Measurements from ENCODE around the gene PCK1. TPM values are rescaled to one million over a fixed set of nuclear protein-coding genes. Genes with fewer than 3 reads are reported as not detected.
A peak's percentile ranks its signal among the peaks of the same experiment; 100 is the strongest.

The PCK1 gene
- total and polyA plus RNA-seq, 2 donors from 2014 or later, result 29.7 to 551 TPM

- no peaks in the 10 kb centered on the region for H3K9me3 ChIP-seq (ENCODE audit: control insufficient read depth in 2 of 3, insufficient read depth in 1 of 3, low read length in 3 of 3)
- intact Hi-C loops (cut with DNase I), result no loop called here
- TF ChIP-seq, protein P1, sequence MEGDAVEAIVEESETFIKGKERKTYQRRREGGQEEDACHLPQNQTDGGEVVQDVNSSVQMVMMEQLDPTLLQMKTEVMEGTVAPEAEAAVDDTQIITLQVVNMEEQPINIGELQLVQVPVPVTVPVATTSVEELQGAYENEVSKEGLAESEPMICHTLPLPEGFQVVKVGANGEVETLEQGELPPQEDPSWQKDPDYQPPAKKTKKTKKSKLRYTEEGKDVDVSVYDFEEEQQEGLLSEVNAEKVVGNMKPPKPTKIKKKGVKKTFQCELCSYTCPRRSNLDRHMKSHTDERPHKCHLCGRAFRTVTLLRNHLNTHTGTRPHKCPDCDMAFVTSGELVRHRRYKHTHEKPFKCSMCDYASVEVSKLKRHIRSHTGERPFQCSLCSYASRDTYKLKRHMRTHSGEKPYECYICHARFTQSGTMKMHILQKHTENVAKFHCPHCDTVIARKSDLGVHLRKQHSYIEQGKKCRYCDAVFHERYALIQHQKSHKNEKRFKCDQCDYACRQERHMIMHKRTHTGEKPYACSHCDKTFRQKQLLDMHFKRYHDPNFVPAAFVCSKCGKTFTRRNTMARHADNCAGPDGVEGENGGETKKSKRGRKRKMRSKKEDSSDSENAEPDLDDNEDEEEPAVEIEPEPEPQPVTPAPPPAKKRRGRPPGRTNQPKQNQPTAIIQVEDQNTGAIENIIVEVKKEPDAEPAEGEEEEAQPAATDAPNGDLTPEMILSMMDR (IDR thresholded peaks at IDR 0.05; ENCODE audit: borderline replicate concordance, extremely low read depth, insufficient read depth), result no peak
- no peaks in the 10 kb centered on the region for H3K36me3 ChIP-seq (ENCODE audit: control insufficient read depth in 2 of 3, insufficient read depth in 3 of 3, low read length in 3 of 3)
- H3K27me3 ChIP-seq (ENCODE audit: control insufficient read depth, insufficient read depth, low read length), result no peaks in the 10 kb centered on the region
- peaks cover 0 to 21% (median 3%) of the 10 kb centered on the region in 3 donors for H3K4me1 ChIP-seq (ENCODE audit: control insufficient read depth in 2 of 3, insufficient read depth in 2 of 3, low read depth in 1 of 3, low read length in 3 of 3)
- DNase-seq (peak in 2 of 5 donors; percentile 75 to 85), FAIRE-seq (no peak)
- H3K27ac ChIP-seq (ENCODE audit: low read depth in 2 of 2, low read length in 2 of 2), result no peak overlapping the region
- H3K4me3 ChIP-seq (ENCODE audit: low read length in 3 of 3), result no peak overlapping the region
- H3K9ac ChIP-seq (ENCODE audit: low read length in 3 of 3), result no peak overlapping the region
Observed at GRCh38 chr20:57548177-57549058, 12.5 kb upstream of the PCK1 start.

- FAIRE-seq (no peak), DNase-seq (no peak)
- Histone ChIP-seq H3K27ac (ENCODE audit: low read depth in 2 of 2, low read length in 2 of 2) (no peak overlapping the region), H3K9ac (ENCODE audit: low read length in 3 of 3) (no peak overlapping the region), H3K36me3 (ENCODE audit: control insufficient read depth in 2 of 3, insufficient read depth in 3 of 3, low read length in 3 of 3) (no peaks in the 10 kb centered on the region), H3K4me1 (ENCODE audit: control insufficient read depth in 2 of 3, insufficient read depth in 2 of 3, low read depth in 1 of 3, low read length in 3 of 3) (peaks cover 0 to 3% (median 0%) of the 10 kb centered on the region in 3 donors), H3K9me3 (ENCODE audit: control insufficient read depth in 2 of 3, insufficient read depth in 1 of 3, low read length in 3 of 3) (no peaks in the 10 kb centered on the region), H3K4me3 (ENCODE audit: low read length in 3 of 3) (no peak overlapping the region), H3K27me3 (ENCODE audit: control insufficient read depth, insufficient read depth, low read length) (no peaks in the 10 kb centered on the region)
- intact Hi-C loops (cut with DNase I), result no loop called here
- TF ChIP-seq, protein P1 (IDR thresholded peaks at IDR 0.05; ENCODE audit: borderline replicate concordance, extremely low read depth, insufficient read depth), result no peak
Observed at GRCh38 chr20:57552471-57552870, 8.4 kb upstream of the PCK1 start.

DNA sequence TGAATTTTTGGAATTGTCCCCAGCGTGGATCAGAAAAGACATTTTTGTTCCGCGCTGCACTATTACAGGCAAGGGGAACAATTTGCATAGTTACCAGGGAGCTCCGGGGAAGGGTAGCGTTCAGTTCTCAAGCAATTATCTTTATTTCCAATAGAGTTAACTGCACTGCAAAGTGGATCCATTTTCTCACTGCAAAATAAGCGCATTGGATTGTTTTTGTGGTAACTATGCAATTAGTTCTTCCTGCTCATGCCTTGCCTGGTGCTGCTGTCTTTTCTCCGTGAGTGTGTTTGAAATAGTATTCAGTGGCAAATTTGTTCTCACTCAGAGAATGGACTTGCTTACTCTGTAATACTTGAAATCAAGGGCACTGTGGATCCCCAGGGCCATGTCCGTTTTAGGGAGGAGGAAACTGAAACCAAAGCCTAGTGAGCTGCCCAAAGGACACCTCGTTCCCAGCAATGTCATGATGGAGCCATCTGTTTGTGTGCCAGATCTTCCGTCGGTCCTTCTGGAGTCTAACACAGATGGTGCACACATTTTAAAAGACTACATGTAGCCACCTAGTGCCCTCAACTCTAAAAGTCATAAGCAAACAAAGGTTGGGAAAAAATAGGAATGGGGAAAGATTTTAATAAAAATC, 7.4 kb upstream of the PCK1 start:
- no peak overlapping the region for H3K4me3 ChIP-seq (ENCODE audit: low read length in 3 of 3)
- H3K9me3 ChIP-seq (ENCODE audit: control insufficient read depth in 2 of 3, insufficient read depth in 1 of 3, low read length in 3 of 3), result no peaks in the 10 kb centered on the region
- FAIRE-seq (no peak), DNase-seq (no peak)
- no peaks in the 10 kb centered on the region for H3K27me3 ChIP-seq (ENCODE audit: control insufficient read depth, insufficient read depth, low read length)
- no peak overlapping the region for H3K27ac ChIP-seq (ENCODE audit: low read depth in 2 of 2, low read length in 2 of 2)
- H3K36me3 ChIP-seq (ENCODE audit: control insufficient read depth in 2 of 3, insufficient read depth in 3 of 3, low read length in 3 of 3), result no peaks in the 10 kb centered on the region
- peaks cover 0 to 2% (median 0%) of the 10 kb centered on the region in 3 donors for H3K4me1 ChIP-seq (ENCODE audit: control insufficient read depth in 2 of 3, insufficient read depth in 2 of 3, low read depth in 1 of 3, low read length in 3 of 3)
- intact Hi-C loops (cut with DNase I), result no loop called here
- TF ChIP-seq, protein P1 (IDR thresholded peaks at IDR 0.05; ENCODE audit: borderline replicate concordance, extremely low read depth, insufficient read depth), result no peak
- H3K9ac ChIP-seq (ENCODE audit: low read length in 3 of 3), result no peak overlapping the region

Measured in kidney (tissue), 14 donors.